ENCODE measurements around the gene VSX1.

VSX1 gene

GRCh38 chr20:25087186-25087929 is 5.4 kb upstream of the VSX1 start:
- peak; percentile 85 for DNase-seq

GRCh38 chr20:25085756-25086495 is 4.0 kb upstream of the VSX1 start:
- no peak for DNase-seq

- DNase-seq, result no peak
Observed at GRCh38 chr20:25084626-25085187, 2.8 kb upstream of the VSX1 start.

GRCh38 chr20:25083773-25084625 is 2.1 kb upstream of the VSX1 start:
- DNase-seq, result no peak

- DNase-seq, result no peak
Observed at GRCh38 chr20:25083141-25083772, 1.3 kb upstream of the VSX1 start.

- no peak for DNase-seq
Observed at GRCh38 chr20:25082498-25082873, 545 bp upstream of the VSX1 start.

GRCh38 chr20:25081065-25081729 is 744 bp downstream of the VSX1 start:
- DNase-seq, result no peak

GRCh38 chr20:25079171-25079570 is 2.8 kb downstream of the VSX1 start:
- DNase-seq, result no peak

GRCh38 chr20:25078662-25079061 is 3.3 kb downstream of the VSX1 start:
- no peak for DNase-seq

GRCh38 chr20:25077610-25078169 is 4.3 kb downstream of the VSX1 start:
- DNase-seq, result no peak

GRCh38 chr20:25076731-25077609 is 5.0 kb downstream of the VSX1 start:
- peak; percentile 79 for DNase-seq

- DNase-seq, result no peak
Observed at GRCh38 chr20:25076201-25076600, 5.7 kb downstream of the VSX1 start.

GRCh38 chr20:25073544-25073943 is 8.4 kb downstream of the VSX1 start:
- DNase-seq, result no peak

GRCh38 chr20:25072226-25072811 is 9.6 kb downstream of the VSX1 start:
- DNase-seq, result no peak

GRCh38 chr20:25071734-25072133 is 10.2 kb downstream of the VSX1 start:
- DNase-seq, result no peak

GRCh38 chr20:25070821-25071473 is 11.0 kb downstream of the VSX1 start:
- no peak for DNase-seq

- no peak for DNase-seq
Observed at GRCh38 chr20:25067102-25067987, 14.6 kb downstream of the VSX1 start.

- DNase-seq, result peak; percentile 78
Observed at GRCh38 chr20:25066386-25066785, 15.6 kb downstream of the VSX1 start.
